ENCODE measurements around the gene ADA.

Gene ADA

GRCh38 chr20:44648068-44648467, 3.4 kb downstream of the ADA start:
- no peaks in the 10 kb centered on the region for H3K9me2 ChIP-seq (replicated peaks; ENCODE audit: control insufficient read depth, low read length)
- H3K27ac ChIP-seq (ENCODE audit: low read depth, low read length) = peak overlapping the region; percentile 95
- H3K27me3 ChIP-seq (ENCODE audit: control insufficient read depth, low read length) = peaks cover 6% of the 10 kb centered on the region
- H3K4me1 ChIP-seq (ENCODE audit: control insufficient read depth, low read length) = peaks cover 90% of the 10 kb centered on the region
- peaks cover 47% of the 10 kb centered on the region for H3K79me2 ChIP-seq (ENCODE audit: control insufficient read depth, low read length)
- no peaks in the 10 kb centered on the region for H4K20me1 ChIP-seq (ENCODE audit: control insufficient read depth, insufficient read depth, low read depth, low read length)
- peak overlapping the region; percentile 70 for H3K4me3 ChIP-seq (ENCODE audit: low read length)
- H3K9me3 ChIP-seq (ENCODE audit: control insufficient read depth, insufficient read depth, low read length) = no peaks in the 10 kb centered on the region
- peaks cover 15% of the 10 kb centered on the region for H3K36me3 ChIP-seq (ENCODE audit: control insufficient read depth, low read length)
- no peak for TF ChIP-seq EZH2phosphoT487 (IDR thresholded peaks at IDR 0.05; ENCODE audit: borderline replicate concordance, low read length)
- TF ChIP-seq CTCF (IDR thresholded peaks at IDR 0.05; ENCODE audit: low read depth, low read length, poor library complexity, severe bottlenecking) = no peak
- peak overlapping the region; percentile 87 for H3K4me2 ChIP-seq (ENCODE audit: low read length)
- peaks cover 26% of the 10 kb centered on the region for H3F3A ChIP-seq (ENCODE audit: control insufficient read depth, insufficient read depth)

GRCh38 chr20:44646641-44647274, 4.7 kb downstream of the ADA start:
- Histone ChIP-seq H3K4me3 (ENCODE audit: low read length) (peak overlapping the region; percentile 70), H4K20me1 (ENCODE audit: control insufficient read depth, insufficient read depth, low read depth, low read length) (no peaks in the 10 kb centered on the region), H3K79me2 (ENCODE audit: control insufficient read depth, low read length) (peaks cover 50% of the 10 kb centered on the region), H3K36me3 (ENCODE audit: control insufficient read depth, low read length) (peaks cover 19% of the 10 kb centered on the region), H3F3A (ENCODE audit: control insufficient read depth, insufficient read depth) (peaks cover 24% of the 10 kb centered on the region), H3K9me3 (ENCODE audit: control insufficient read depth, insufficient read depth, low read length) (no peaks in the 10 kb centered on the region), H3K4me2 (ENCODE audit: low read length) (peak overlapping the region; percentile 87), H3K27ac (ENCODE audit: low read depth, low read length) (peak overlapping the region; percentile 95), H3K9me2 (replicated peaks; ENCODE audit: control insufficient read depth, low read length) (no peaks in the 10 kb centered on the region), H3K27me3 (ENCODE audit: control insufficient read depth, low read length) (no peaks in the 10 kb centered on the region), H3K4me1 (ENCODE audit: control insufficient read depth, low read length) (peaks cover 94% of the 10 kb centered on the region)
- TF ChIP-seq EZH2phosphoT487 (IDR thresholded peaks at IDR 0.05; ENCODE audit: borderline replicate concordance, low read length) = no peak
- TF ChIP-seq CTCF (IDR thresholded peaks at IDR 0.05; ENCODE audit: low read depth, low read length, poor library complexity, severe bottlenecking) = no peak

GRCh38 chr20:44646023-44646640, 5.4 kb downstream of the ADA start:
- Histone ChIP-seq H3K4me2 (ENCODE audit: low read length) (peak overlapping the region; percentile 87), H3K79me2 (ENCODE audit: control insufficient read depth, low read length) (peaks cover 50% of the 10 kb centered on the region), H3K27me3 (ENCODE audit: control insufficient read depth, low read length) (no peaks in the 10 kb centered on the region), H3K4me3 (ENCODE audit: low read length) (peak overlapping the region; percentile 70), H3K4me1 (ENCODE audit: control insufficient read depth, low read length) (peaks cover 99% of the 10 kb centered on the region), H3K36me3 (ENCODE audit: control insufficient read depth, low read length) (peaks cover 19% of the 10 kb centered on the region), H3F3A (ENCODE audit: control insufficient read depth, insufficient read depth) (peaks cover 24% of the 10 kb centered on the region), H3K9me3 (ENCODE audit: control insufficient read depth, insufficient read depth, low read length) (no peaks in the 10 kb centered on the region), H3K9me2 (replicated peaks; ENCODE audit: control insufficient read depth, low read length) (no peaks in the 10 kb centered on the region), H4K20me1 (ENCODE audit: control insufficient read depth, insufficient read depth, low read depth, low read length) (no peaks in the 10 kb centered on the region), H3K27ac (ENCODE audit: low read depth, low read length) (peak overlapping the region; percentile 95)
- no peak for TF ChIP-seq CTCF (IDR thresholded peaks at IDR 0.05; ENCODE audit: low read depth, low read length, poor library complexity, severe bottlenecking)

Measured in DOHH2 (cell line).